Duodenal mucosa (tissue), 2 donors: Measurements from ENCODE around the gene ASIC3.

Experiments
- H3K27ac ChIP-seq: one replicate; pipeline ENCODE4 v1.7.0; 2013; ENCODE audit warnings: low read depth, low read length
- H3K27me3 ChIP-seq, 2 donors: one replicate each; pipeline ENCODE4 v1.7.0; 2013; ENCODE audit warnings: low read length in 2 of 2, control low read depth in 1 of 2; ENCODE audit not compliant: insufficient read depth in 2 of 2, control insufficient read depth in 1 of 2
- H3K36me3 ChIP-seq, 2 donors: one replicate each; pipeline ENCODE4 v1.7.0; 2013; ENCODE audit warnings: low read length in 2 of 2, control low read depth in 1 of 2; ENCODE audit not compliant: insufficient read depth in 2 of 2, control insufficient read depth in 1 of 2
- H3K4me1 ChIP-seq, 2 donors: one replicate each; pipeline ENCODE4 v1.7.0; 2013; ENCODE audit warnings: low read length in 2 of 2, control low read depth in 1 of 2; ENCODE audit not compliant: insufficient read depth in 2 of 2, control insufficient read depth in 1 of 2
- H3K4me3 ChIP-seq, 2 donors: one replicate each; pipeline ENCODE4 v1.7.0; 2013; ENCODE audit warnings: low read length in 2 of 2, low read depth in 1 of 2
- H3K9ac ChIP-seq, 2 donors: one replicate each; pipeline ENCODE4 v1.7.0; 2013; ENCODE audit warnings: low read length in 2 of 2, low read depth in 1 of 2
- H3K9me3 ChIP-seq, 2 donors: one replicate each; pipeline ENCODE4 v1.7.0; 2013; ENCODE audit warnings: low read length in 2 of 2, control low read depth in 1 of 2; ENCODE audit not compliant: control insufficient read depth in 1 of 2

The ASIC3 gene

GRCh38 chr7:151047976-151048815 lies at the start of gene ASIC3:
ASIC3 (plus strand) TSS chr7:151048531; CDS start chr7:151048886, 355 bp downstream.
- Histone ChIP-seq H3K4me1 (no peaks in the 10 kb centered on the region), H3K9ac (no peak within 1 kb of the TSS), H3K9me3 (no peaks in the 10 kb centered on the region), H3K4me3 (no peak within 1 kb of the TSS), H3K36me3 (peaks cover 0 to 11% of the 10 kb centered on the region in 2 donors), H3K27me3 (no peaks in the 10 kb centered on the region), H3K27ac (no peak within 1 kb of the TSS)

- H3K27ac ChIP-seq, result no peak overlapping the region
Observed at GRCh38 chr7:150999001-150999400, 49.3 kb upstream of the ASIC3 start.

GRCh38 chr7:150999497-151000230 lies 48.7 kb upstream of the ASIC3 start:
- Histone ChIP-seq H3K9me3 (no peaks in the 10 kb centered on the region), H3K4me3 (no peak overlapping the region), H3K9ac (no peak overlapping the region), H3K4me1 (peaks cover 0 to 2% of the 10 kb centered on the region in 2 donors), H3K36me3 (no peaks in the 10 kb centered on the region), H3K27ac (no peak overlapping the region), H3K27me3 (no peaks in the 10 kb centered on the region)

More at GRCh38 chr7:150999001-150999400, 49.3 kb upstream of the ASIC3 start:
- Histone ChIP-seq H3K9me3 (no peaks in the 10 kb centered on the region), H3K27me3 (no peaks in the 10 kb centered on the region), H3K4me3 (no peak overlapping the region), H3K9ac (no peak overlapping the region), H3K4me1 (peaks cover 0 to 2% of the 10 kb centered on the region in 2 donors), H3K36me3 (no peaks in the 10 kb centered on the region)

DNA sequence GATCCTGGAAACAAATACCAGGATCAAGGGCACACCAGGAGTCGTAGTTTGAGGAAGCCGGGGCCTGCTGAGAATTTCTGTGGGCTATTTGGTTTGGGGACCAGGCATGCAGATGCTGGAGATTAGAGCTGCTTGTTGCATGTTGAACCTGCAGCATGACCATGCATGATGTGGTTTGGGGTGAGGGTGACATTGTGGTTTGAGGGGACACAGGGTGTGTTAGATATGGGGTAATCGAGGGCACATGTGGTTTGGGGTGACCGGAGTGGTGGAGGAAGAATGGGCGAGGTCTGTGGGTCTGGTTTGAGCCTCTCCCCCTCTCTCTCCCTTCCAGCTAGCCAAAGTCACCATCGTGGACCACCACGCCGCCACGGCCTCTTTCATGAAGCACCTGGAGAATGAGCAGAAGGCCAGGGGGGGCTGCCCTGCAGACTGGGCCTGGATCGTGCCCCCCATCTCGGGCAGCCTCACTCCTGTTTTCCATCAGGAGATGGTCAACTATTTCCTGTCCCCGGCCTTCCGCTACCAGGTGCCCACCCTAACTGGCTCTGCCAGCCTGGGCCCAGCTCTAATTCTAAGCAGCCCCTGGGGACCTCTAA lies 47.3 kb upstream of the ASIC3 start:
- Histone ChIP-seq H3K4me1 (no peaks in the 10 kb centered on the region), H3K27ac (no peak overlapping the region), H3K9ac (no peak overlapping the region), H3K36me3 (no peaks in the 10 kb centered on the region), H3K27me3 (no peaks in the 10 kb centered on the region), H3K4me3 (no peak overlapping the region), H3K9me3 (no peaks in the 10 kb centered on the region)

- Histone ChIP-seq H3K4me3 (no peak overlapping the region), H3K9ac (no peak overlapping the region), H3K4me1 (no peaks in the 10 kb centered on the region), H3K27ac (no peak overlapping the region), H3K27me3 (no peaks in the 10 kb centered on the region), H3K36me3 (no peaks in the 10 kb centered on the region), H3K9me3 (no peaks in the 10 kb centered on the region)
Observed at GRCh38 chr7:151001546-151001945, 46.8 kb upstream of the ASIC3 start.

DNA sequence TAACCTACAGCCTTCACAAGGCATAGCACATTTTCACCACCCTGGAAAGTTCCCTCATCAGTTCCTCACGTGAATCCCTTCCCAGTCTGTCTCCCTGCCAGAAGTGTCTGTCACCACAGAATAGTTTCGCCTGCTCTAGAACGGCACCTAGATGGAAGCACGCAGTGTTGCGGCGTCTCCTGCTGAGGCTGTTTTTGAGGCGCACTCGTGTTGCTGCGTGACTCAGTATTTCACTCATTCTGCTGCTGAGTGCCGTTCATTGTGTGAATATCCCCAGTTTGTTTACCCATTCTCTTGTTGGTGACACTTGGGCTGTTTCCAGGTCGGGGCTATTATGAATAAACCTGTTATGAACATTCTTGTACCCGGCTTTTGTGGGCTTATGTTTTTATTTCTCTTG lies 44.8 kb upstream of the ASIC3 start:
- Histone ChIP-seq H3K36me3 (no peaks in the 10 kb centered on the region), H3K4me1 (peaks cover 4 to 10% of the 10 kb centered on the region in 2 donors)

DNA sequence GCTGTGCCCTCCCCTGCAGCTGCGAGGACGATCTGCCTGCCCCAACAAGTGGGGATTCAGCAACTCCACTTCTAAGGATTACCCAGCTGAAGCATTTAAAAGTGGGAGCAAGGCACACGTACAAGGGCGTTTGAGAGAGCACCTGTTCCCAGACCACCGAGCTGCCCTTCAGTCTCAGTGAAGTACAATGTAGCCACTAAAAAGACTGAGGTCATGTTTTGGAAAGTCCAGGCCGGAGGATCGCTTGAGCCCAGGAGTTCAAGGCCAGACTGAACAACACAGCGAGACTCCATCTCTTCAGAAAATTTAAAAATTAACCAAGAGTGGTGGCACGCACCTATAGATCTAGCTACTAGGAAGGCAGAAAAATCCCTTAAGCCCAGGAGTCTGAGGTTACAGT lies 42.8 kb upstream of the ASIC3 start:
- no peak overlapping the region for H3K9ac ChIP-seq
- no peak overlapping the region for H3K4me3 ChIP-seq
- H3K27me3 ChIP-seq, result no peaks in the 10 kb centered on the region
- H3K4me1 ChIP-seq, result peaks cover 8 to 10% of the 10 kb centered on the region in 2 donors
- H3K36me3 ChIP-seq, result no peaks in the 10 kb centered on the region
- no peak overlapping the region for H3K27ac ChIP-seq
- H3K9me3 ChIP-seq, result no peaks in the 10 kb centered on the region

More for the DNA sequence above, 44.8 kb upstream of the ASIC3 start:
- Histone ChIP-seq H3K9me3 (no peaks in the 10 kb centered on the region), H3K27me3 (no peaks in the 10 kb centered on the region), H3K9ac (no peak overlapping the region), H3K27ac (no peak overlapping the region), H3K4me3 (no peak overlapping the region)

DNA sequence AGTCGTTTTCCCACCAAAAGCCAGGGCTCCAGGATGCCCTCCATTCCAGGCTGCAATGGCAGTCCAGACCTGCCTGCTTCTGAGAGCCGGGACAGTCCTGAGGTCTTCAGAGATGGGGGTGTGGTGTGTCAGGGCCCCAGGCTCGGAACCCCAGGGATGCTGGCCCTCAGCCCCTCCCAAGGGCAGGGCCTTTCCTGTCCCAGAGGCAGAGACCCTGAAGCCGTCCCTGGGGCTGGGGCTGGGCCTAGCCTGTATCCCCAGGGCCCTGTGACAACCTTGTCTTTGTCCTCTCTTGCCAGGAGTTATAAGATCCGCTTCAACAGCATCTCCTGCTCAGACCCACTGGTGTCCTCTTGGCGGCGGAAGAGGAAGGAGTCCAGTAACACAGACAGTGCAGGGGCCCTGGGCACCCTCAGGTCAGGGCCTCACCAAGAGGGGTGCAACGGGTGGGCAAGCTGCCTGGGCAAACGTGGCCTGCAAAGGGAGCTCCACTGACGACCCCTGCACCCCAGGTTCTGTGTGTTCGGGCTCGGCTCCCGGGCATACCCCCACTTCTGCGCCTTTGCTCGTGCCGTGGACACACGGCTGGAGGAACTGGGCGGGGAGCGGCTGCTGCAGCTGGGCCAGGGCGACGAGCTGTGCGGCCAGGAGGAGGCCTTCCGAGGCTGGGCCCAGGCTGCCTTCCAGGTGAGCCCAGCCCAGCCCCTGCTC lies 41.6 kb upstream of the ASIC3 start:
- Histone ChIP-seq H3K9me3 (no peaks in the 10 kb centered on the region), H3K27me3 (no peaks in the 10 kb centered on the region), H3K27ac (no peak overlapping the region), H3K36me3 (no peaks in the 10 kb centered on the region), H3K4me1 (peaks cover 8 to 12% of the 10 kb centered on the region in 2 donors), H3K9ac (no peak overlapping the region), H3K4me3 (no peak overlapping the region)

DNA sequence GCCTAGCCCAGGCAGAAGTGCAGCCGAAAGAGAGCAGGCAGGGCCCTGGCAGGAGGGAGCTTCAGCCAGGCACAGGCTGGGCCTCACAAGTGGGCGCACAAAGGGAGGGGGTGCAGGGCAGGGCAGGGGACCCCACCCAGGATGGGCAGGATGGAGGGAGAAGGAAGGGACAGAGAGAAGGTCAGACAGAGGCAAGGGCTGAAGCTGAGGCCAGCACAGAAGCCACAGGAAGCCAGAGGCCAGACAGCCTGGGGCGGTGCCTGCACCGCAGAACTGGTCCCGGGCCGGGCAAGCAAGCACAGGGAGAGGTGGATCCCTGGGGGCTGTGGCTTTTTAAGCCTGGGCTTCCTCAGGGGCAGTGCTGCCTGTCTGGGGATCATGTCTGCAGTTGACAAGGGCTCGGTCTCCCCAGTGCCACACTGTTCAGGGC lies 40.8 kb upstream of the ASIC3 start:
- no peaks in the 10 kb centered on the region for H3K36me3 ChIP-seq
- peaks cover 15 to 17% of the 10 kb centered on the region in 2 donors for H3K4me1 ChIP-seq
- peak overlapping the region in 1 of 2 donors; percentile 74 for H3K4me3 ChIP-seq
- no peaks in the 10 kb centered on the region for H3K9me3 ChIP-seq
- no peaks in the 10 kb centered on the region for H3K27me3 ChIP-seq
- no peak overlapping the region for H3K9ac ChIP-seq
- no peak overlapping the region for H3K27ac ChIP-seq
